Endodermal cell (in vitro differentiated cells): ENCODE measurements around the gene TAB2. TPM values are rescaled to one million over a fixed set of nuclear protein-coding genes. Genes with fewer than 3 reads are reported as not detected.

Experiments used
- DNase-seq: peaks from one replicate; pipeline ENCODE4 v3.0.0-alpha.2; 2017
- H3K27ac ChIP-seq: 2 replicates; pipeline ENCODE4 v1.5.1; 2013; ENCODE audit warnings: mild to moderate bottlenecking, low read depth, low read length, moderate library complexity
- H3K27me3 ChIP-seq: 2 replicates; pipeline ENCODE4 v1.6.1; 2013; ENCODE audit warnings: mild to moderate bottlenecking, low read length, moderate library complexity; ENCODE audit not compliant: insufficient read depth, control insufficient read depth, poor library complexity, severe bottlenecking
- H3K36me3 ChIP-seq: 2 replicates; pipeline ENCODE4 v1.7.0; 2013; ENCODE audit warnings: mild to moderate bottlenecking, low read length, moderate library complexity; ENCODE audit not compliant: control insufficient read depth, insufficient read depth
- H3K4me1 ChIP-seq: one replicate; pipeline ENCODE4 v1.7.0; 2013; ENCODE audit warnings: low read length; ENCODE audit not compliant: control insufficient read depth, insufficient read depth
- H3K4me3 ChIP-seq: 2 replicates; pipeline ENCODE4 v1.5.1; 2013; ENCODE audit warnings: mild to moderate bottlenecking, low read length, moderate library complexity
- H3K9ac ChIP-seq: 2 replicates; pipeline ENCODE4 v1.6.1; 2013; ENCODE audit warnings: mild to moderate bottlenecking, low read length, moderate library complexity; ENCODE audit not compliant: poor library complexity, severe bottlenecking; ENCODE audit errors: extremely low read depth
- H3K9me3 ChIP-seq: 2 replicates; pipeline ENCODE4 v1.6.1; 2013; ENCODE audit warnings: mild to moderate bottlenecking, low read length, moderate library complexity; ENCODE audit not compliant: control insufficient read depth
- H3K27ac Mint-ChIP-seq: 2 replicates; pipeline ENCODE4 v1.8.0; 2020; ENCODE audit warnings: mixed read lengths
- H3K27me3 Mint-ChIP-seq: 2 replicates; pipeline ENCODE4 v1.8.0; 2021; ENCODE audit warnings: mild to moderate bottlenecking, mixed read lengths; ENCODE audit not compliant: insufficient read depth
- H3K36me3 Mint-ChIP-seq: 2 replicates; pipeline ENCODE4 v1.8.0; 2020; ENCODE audit warnings: low read depth, mixed read lengths
- H3K4me1 Mint-ChIP-seq: 2 replicates; pipeline ENCODE4 v1.8.0; 2020; ENCODE audit warnings: mixed read lengths
- H3K4me3 Mint-ChIP-seq: 2 replicates; pipeline ENCODE4 v1.8.0; 2020; ENCODE audit warnings: mild to moderate bottlenecking, moderate library complexity, mixed read lengths
- H3K9me3 Mint-ChIP-seq: 2 replicates; pipeline ENCODE4 v1.8.0; 2020; ENCODE audit warnings: mild to moderate bottlenecking, mixed read lengths
- WGBS, 2 experiments: methylation state at CpG; one replicate each; pipeline versions ENCODE4 v1.1.5 to v1.1.7; 2013; ENCODE audit warnings: missing lambda C conversion rate in 2 of 2, mixed read lengths in 1 of 2; ENCODE audit not compliant: insufficient coverage in 1 of 2, insufficient read length in 1 of 2; 5-methylcytosine and 5-hydroxymethylcytosine counted together
- total RNA-seq, 2 donors: library from RNA; stranded (reverse); fragmentation: NEBNext Ultra II Directional in 1 of 2; extraction: Animal tissue kit (Norgen Biotek cat#: 25700) in 1 of 2; gene quantifications; 2 replicates in 1 of 2; 3 replicates in 1 of 2; pipeline ENCODE4 v1.2.1, GENCODE V29; 2021
- TF ChIP-seq, protein P1 (sequence below): fragments of 200-600 bp; sonication (generic); conservative IDR thresholded peaks from 2 replicates; pipeline ENCODE4 v1.5.0; 2021; ENCODE audit warnings: antibody characterized with exemption, mild to moderate bottlenecking

The TAB2 gene
- total RNA-seq, 2 donors from 2014 or later, result 51.1 to 54.8 TPM

DNA sequence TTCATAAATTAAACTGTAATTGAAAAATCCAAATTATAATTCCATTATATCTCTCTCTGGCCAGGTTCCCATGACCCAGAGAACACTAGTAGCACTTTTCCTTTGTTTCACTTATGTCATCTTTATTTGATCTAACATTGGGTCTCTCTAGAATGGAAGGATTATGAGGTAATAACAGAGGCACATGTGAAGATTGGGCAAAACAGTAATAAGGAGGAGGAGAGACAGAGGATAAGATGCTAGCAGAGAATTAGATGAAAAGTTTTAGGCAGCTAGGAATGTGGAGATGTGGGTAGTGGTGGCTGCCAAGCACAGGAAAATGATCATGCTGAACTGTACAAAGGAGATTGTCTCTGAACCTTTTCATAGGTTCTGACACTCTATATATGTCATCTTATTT, 3.3 kb downstream of the TAB2 start:
- DNase-seq, result no peak
- H3K4me3 Mint-ChIP-seq, result no peak overlapping the region
- no peaks in the 10 kb centered on the region for H3K9me3 ChIP-seq
- H3K9me3 Mint-ChIP-seq, result no peaks in the 10 kb centered on the region
- H3K27me3 ChIP-seq, result no peaks in the 10 kb centered on the region
- no peak overlapping the region for H3K27ac ChIP-seq
- H3K27me3 Mint-ChIP-seq, result no peaks in the 10 kb centered on the region
- TF ChIP-seq, protein P1, sequence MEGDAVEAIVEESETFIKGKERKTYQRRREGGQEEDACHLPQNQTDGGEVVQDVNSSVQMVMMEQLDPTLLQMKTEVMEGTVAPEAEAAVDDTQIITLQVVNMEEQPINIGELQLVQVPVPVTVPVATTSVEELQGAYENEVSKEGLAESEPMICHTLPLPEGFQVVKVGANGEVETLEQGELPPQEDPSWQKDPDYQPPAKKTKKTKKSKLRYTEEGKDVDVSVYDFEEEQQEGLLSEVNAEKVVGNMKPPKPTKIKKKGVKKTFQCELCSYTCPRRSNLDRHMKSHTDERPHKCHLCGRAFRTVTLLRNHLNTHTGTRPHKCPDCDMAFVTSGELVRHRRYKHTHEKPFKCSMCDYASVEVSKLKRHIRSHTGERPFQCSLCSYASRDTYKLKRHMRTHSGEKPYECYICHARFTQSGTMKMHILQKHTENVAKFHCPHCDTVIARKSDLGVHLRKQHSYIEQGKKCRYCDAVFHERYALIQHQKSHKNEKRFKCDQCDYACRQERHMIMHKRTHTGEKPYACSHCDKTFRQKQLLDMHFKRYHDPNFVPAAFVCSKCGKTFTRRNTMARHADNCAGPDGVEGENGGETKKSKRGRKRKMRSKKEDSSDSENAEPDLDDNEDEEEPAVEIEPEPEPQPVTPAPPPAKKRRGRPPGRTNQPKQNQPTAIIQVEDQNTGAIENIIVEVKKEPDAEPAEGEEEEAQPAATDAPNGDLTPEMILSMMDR, result no peak
- H3K4me1 Mint-ChIP-seq, result peaks cover 33% of the 10 kb centered on the region
- H3K36me3 ChIP-seq, result peaks cover 4% of the 10 kb centered on the region
- peak overlapping the region; percentile 27 for H3K4me3 ChIP-seq
- no peak overlapping the region for H3K27ac Mint-ChIP-seq
- H3K36me3 Mint-ChIP-seq, result no peaks in the 10 kb centered on the region
- no peaks in the 10 kb centered on the region for H3K4me1 ChIP-seq
- H3K9ac ChIP-seq, result no peak overlapping the region

GRCh38 chr6:149323353-149323752, 5.8 kb downstream of the TAB2 start:
- Histone ChIP-seq H3K27ac (no peak overlapping the region), H3K9me3 (no peaks in the 10 kb centered on the region), H3K27me3 (no peaks in the 10 kb centered on the region), H3K9ac (no peak overlapping the region), H3K36me3 (peaks cover 6% of the 10 kb centered on the region), H3K4me3 (no peak overlapping the region), H3K4me1 (no peaks in the 10 kb centered on the region)
- Mint-ChIP-seq H3K4me1 (peaks cover 45% of the 10 kb centered on the region), H3K27me3 (no peaks in the 10 kb centered on the region), H3K4me3 (no peak overlapping the region), H3K36me3 (no peaks in the 10 kb centered on the region), H3K9me3 (no peaks in the 10 kb centered on the region), H3K27ac (no peak overlapping the region)
- TF ChIP-seq, protein P1, result no peak
- DNase-seq, result no peak
- WGBS, 2 experiments, result 17 to 63% methylated on average over 1 to 2 of the region's 2 CpGs

- Histone ChIP-seq H3K9ac (no peak overlapping the region), H3K27ac (no peak overlapping the region), H3K36me3 (peaks cover 6% of the 10 kb centered on the region), H3K9me3 (no peaks in the 10 kb centered on the region), H3K4me1 (no peaks in the 10 kb centered on the region), H3K4me3 (no peak overlapping the region), H3K27me3 (no peaks in the 10 kb centered on the region)
- no peak overlapping the region for H3K27ac Mint-ChIP-seq
- peaks cover 45% of the 10 kb centered on the region for H3K4me1 Mint-ChIP-seq
- TF ChIP-seq, protein P1, result no peak
- H3K36me3 Mint-ChIP-seq, result no peaks in the 10 kb centered on the region
- no peaks in the 10 kb centered on the region for H3K9me3 Mint-ChIP-seq
- WGBS, 2 experiments, result 89 to 90% methylated on average over 1 to 2 of the region's 2 CpGs
- no peaks in the 10 kb centered on the region for H3K27me3 Mint-ChIP-seq
- no peak overlapping the region for H3K4me3 Mint-ChIP-seq
- DNase-seq, result no peak
Measured at GRCh38 chr6:149323925-149324324, 6.4 kb downstream of the TAB2 start.
